Measurements from ENCODE around the gene POU2F1.

DNA sequence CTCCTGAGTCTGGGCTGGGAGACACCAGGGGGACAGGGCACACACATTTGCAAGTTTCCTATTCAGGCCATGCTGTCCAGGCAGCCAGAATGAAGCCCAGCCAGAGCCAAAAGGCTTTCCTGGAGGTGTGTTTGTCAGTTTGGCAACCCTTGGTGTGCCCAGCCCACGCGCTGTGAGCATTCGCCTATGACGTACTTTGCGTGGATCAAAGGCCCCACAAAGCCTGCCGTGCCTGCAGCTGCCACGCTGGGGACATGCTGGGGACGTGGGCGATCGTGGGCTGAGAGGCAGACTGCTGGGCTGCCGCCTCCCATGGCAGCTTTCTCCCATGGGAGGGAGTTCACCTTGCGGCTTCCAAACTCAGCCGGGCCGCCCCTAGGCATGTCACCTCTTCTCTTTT, 240.2 kb downstream of the POU2F1 start:
- TF ChIP-seq CTCF (IDR thresholded peaks at IDR 0.05) = no peak
- no peak for TF ChIP-seq POLR2A (IDR thresholded peaks at IDR 0.05)

Measured in lower leg skin (tissue), 3 donors.